K562 (cell line): Measurements from ENCODE around the gene SLCO2A1. TPM values are rescaled to one million over a fixed set of nuclear protein-coding genes. Genes with fewer than 3 reads are reported as not detected.

Experiments
- ATAC-seq: fragments of 200-7000 bp; cut with Tn5 transposase; 3 replicates; pipeline ENCODE4 v1.9.1; 2020; ENCODE audit warnings: moderate library complexity
- BruUV-seq: library from RNA; stranded (reverse); fragments of 400-500 nt; replicated peaks from 2 replicates; lab custom pipeline; 2021; lab: Mats Ljungman, UMichigan
- CTCF ChIA-PET: fragments of 300-600 bp; formaldehyde crosslinking; extraction: SDS; loops from one replicate; lab custom pipeline; 2021; ENCODE audit warnings: low intra/inter-chr PET ratio; lab: Yijun Ruan, JAX
- POLR2A ChIA-PET: fragments of 300-600, 350-650 bp; sonication (Branson Sonifier 250); formaldehyde crosslinking; extraction: SDS; loops from one replicate; lab custom pipeline; 2021; ENCODE audit warnings: antibody characterized with exemption, inconsistent platforms; lab: Yijun Ruan, JAX
- DNase-seq, 4 experiments: peaks; one replicate each; pipeline versions ENCODE4 v3.0.0 to v3.0.0-alpha.2; 2011 to 2018; ENCODE audit warnings: low spot score in 3 of 4, mixed read lengths in 3 of 4; ENCODE audit errors: extremely low read depth in 1 of 4
- FAIRE-seq: peaks from 2 replicates; lab custom pipeline; 2011; peaks lifted over from hg19 to GRCh38; lab: Jason Lieb, UNC
- H2AFZ ChIP-seq: 2 replicates; pipeline ENCODE4 v1.6.0; 2011; ENCODE audit warnings: low read depth, low read length, control low read depth, inconsistent platforms
- H3K27ac ChIP-seq: fragments of 200-600 bp; 3 replicates; pipeline ENCODE4 v1.8.0; 2011; ENCODE audit warnings: low read depth, mild to moderate bottlenecking, control low read depth, inconsistent platforms, low read length, moderate library complexity, mixed read lengths; ENCODE audit errors: extremely low read depth
- H3K27me3 ChIP-seq, 2 experiments: fragments of 300-600 bp in 1 of 2; 2 replicates in 1 of 2; 3 replicates in 1 of 2; pipeline versions ENCODE4 v1.6.0 to v1.8.0; 2011; ENCODE audit warnings: inconsistent platforms in 2 of 2, low read length in 2 of 2, mild to moderate bottlenecking in 1 of 2, mixed read lengths in 1 of 2, moderate library complexity in 1 of 2; ENCODE audit not compliant: control insufficient read depth in 2 of 2, insufficient read depth in 2 of 2
- H3K36me3 ChIP-seq: fragments of 300-600 bp; 3 replicates; pipeline ENCODE4 v1.8.0; 2011; ENCODE audit warnings: mild to moderate bottlenecking, low read length, inconsistent platforms; ENCODE audit not compliant: control insufficient read depth, insufficient read depth
- H3K4me1 ChIP-seq, 2 experiments: fragments of 200-600 bp in 1 of 2; replicated peaks in 1 of 2; 2 replicates in 1 of 2; 3 replicates in 1 of 2; pipeline versions ENCODE4 v1.5.1 to v1.8.0; 2011; ENCODE audit warnings: inconsistent platforms in 2 of 2, low read length in 2 of 2, mild to moderate bottlenecking in 1 of 2, mixed read lengths in 1 of 2, moderate library complexity in 1 of 2; ENCODE audit not compliant: control insufficient read depth in 2 of 2, insufficient read depth in 2 of 2
- H3K4me2 ChIP-seq: 2 replicates; pipeline ENCODE4 v1.6.1; 2011; ENCODE audit warnings: low read length, control low read depth, inconsistent platforms, mixed read lengths; ENCODE audit not compliant: insufficient read depth
- H3K4me3 ChIP-seq: fragments of 200-600 bp; sonication (generic), shearing (Covaris generic); 2 replicates; pipeline ENCODE4 v1.5.1; 2016; ENCODE audit warnings: control low read depth, inconsistent platforms
- H3K79me2 ChIP-seq: fragments of 200-600 bp; 3 replicates; pipeline ENCODE4 v1.8.0; 2011; ENCODE audit warnings: low read length, inconsistent platforms; ENCODE audit not compliant: control insufficient read depth, insufficient read depth
- H3K9ac ChIP-seq, 2 experiments: 2 replicates each; pipeline versions ENCODE4 v1.6.0 to v1.6.1; 2011; ENCODE audit warnings: low read depth in 2 of 2, low read length in 2 of 2, control low read depth in 1 of 2, inconsistent platforms in 1 of 2, mild to moderate bottlenecking in 1 of 2, mixed read lengths in 1 of 2; ENCODE audit not compliant: insufficient read depth in 1 of 2
- H3K9me1 ChIP-seq: one replicate; pipeline ENCODE4 v1.6.0; 2011; ENCODE audit warnings: inconsistent platforms, mild to moderate bottlenecking, low read length, moderate library complexity; ENCODE audit not compliant: control insufficient read depth, insufficient read depth
- H3K9me3 ChIP-seq: replicated peaks from 2 replicates; pipeline ENCODE4 v1.5.1; 2011; ENCODE audit warnings: low read depth, low read length, inconsistent platforms; ENCODE audit not compliant: control insufficient read depth, insufficient read depth
- H4K20me1 ChIP-seq: replicated peaks from 2 replicates; pipeline ENCODE4 v1.6.1; 2011; ENCODE audit warnings: low read length, inconsistent platforms, mixed read lengths; ENCODE audit not compliant: control insufficient read depth, insufficient read depth
- NFE2 ChIP-seq: IDR thresholded peaks from 2 replicates; pipeline ENCODE4 v1.6.1; 2014; ENCODE audit warnings: antibody characterized with exemption, low read depth
- NR2C2 ChIP-seq, 2 experiments: fragments of 200-800 bp in 1 of 2; sonication (Bioruptor generic) in 1 of 2; sonication (generic) in 1 of 2; formaldehyde crosslinking in 1 of 2; IDR thresholded peaks; 2 replicates each; pipeline versions ENCODE4 v1.6.1 to v1.8.0; 2016 to 2022; ENCODE audit warnings: mild to moderate bottlenecking in 1 of 2, missing compliant biosample characterization in 1 of 2, missing genetic modification characterization in 1 of 2, missing genetic modification reagents in 1 of 2
- POLR2AphosphoS2 ChIP-seq: IDR thresholded peaks from 2 replicates; pipeline ENCODE4 v1.6.1; 2012; ENCODE audit warnings: low read length, improper control_type of control experiment
- PRPF4 ChIP-seq: fragments of 200-400 bp; formaldehyde crosslinking; IDR thresholded peaks from one replicate; pipeline ENCODE4 v1.6.1; 2017; ENCODE audit warnings: low read length, low read depth, mild to moderate bottlenecking; ENCODE audit not compliant: insufficient read depth, poor library complexity, severe bottlenecking
- SETDB1 ChIP-seq: IDR thresholded peaks from one replicate; pipeline ENCODE4 v1.6.1; 2012; ENCODE audit warnings: low read length, control low read depth, inconsistent platforms
- SP2 ChIP-seq: IDR thresholded peaks from 2 replicates; pipeline ENCODE4 v1.6.1; 2011; ENCODE audit warnings: mild to moderate bottlenecking, low read depth, low read length, moderate library complexity; ENCODE audit not compliant: poor library complexity, severe bottlenecking; ENCODE audit errors: extremely low read depth
- TEAD4 ChIP-seq, 2 experiments: sonication (generic) in 1 of 2; formaldehyde crosslinking in 1 of 2; IDR thresholded peaks; 2 replicates each; pipeline versions ENCODE4 v1.6.1 to v1.8.0; 2012 to 2022; ENCODE audit warnings: borderline replicate concordance in 1 of 2, inconsistent platforms in 1 of 2, low read length in 1 of 2, mild to moderate bottlenecking in 1 of 2, missing genetic modification reagents in 1 of 2
- WGBS: fragments of 100-300 bp; shearing (Covaris generic); methylation state at CpG from one replicate; pipeline ENCODE4 v1.1.6; 2016; ENCODE audit warnings: low coverage, mixed read lengths; ENCODE audit not compliant: insufficient coverage; ENCODE audit errors: missing lambda C conversion rate; 5-methylcytosine and 5-hydroxymethylcytosine counted together
- in situ Hi-C: fragments of 300-500 bp; cut with MboI; formaldehyde crosslinking; loops from 4 replicates; pipeline ENCODE4 v1.15.0; 2018; ENCODE audit warnings: inconsistent platforms, mixed read lengths
- intact Hi-C: fragments of 100-400 bp; cut with micrococcal nuclease; formaldehyde crosslinking; loops from 2 replicates; pipeline ENCODE4 v1.14.2; 2022
- polyA plus RNA-seq, 8 experiments: library from polyadenylated mRNA; depleted of rRNA in 4 of 8; stranded (reverse) in 5 of 8; unstranded in 3 of 8; fragments of >200 nt; fragmentation: Nextera tagmentation in 2 of 8; fragmentation: Illumina TruSeq in 1 of 8; extraction: Ambion mirVana in 2 of 8; extraction: Trizol in 1 of 8; gene quantifications; 2 replicates each; pipeline versions ENCODE4 v1.2.1 to v1.2.3, GENCODE V29; 2011 to 2014; ENCODE audit warnings: inconsistent platforms in 1 of 8, missing spikeins in 1 of 8
- total RNA-seq, 7 experiments: library from RNA; depleted of rRNA in 6 of 7; stranded (reverse); fragments of >200 nt in 6 of 7; fragmentation: Illumina TruSeq in 2 of 7; extraction: Trizol in 2 of 7; gene quantifications; 2 replicates each; pipeline versions ENCODE4 v1.2.1 to v1.2.3, GENCODE V29; 2011 to 2021; ENCODE audit warnings: low replicate concordance in 1 of 7
- TF ChIP-seq, protein P1 (sequence below): sonication (generic); formaldehyde crosslinking; IDR thresholded peaks from 2 replicates; pipeline ENCODE4 v1.8.1; 2023; ENCODE audit warnings: mild to moderate bottlenecking, missing genetic modification reagents
- TF ChIP-seq, protein P2 (sequence below): fragments of 250-450 bp; sonication (Bioruptor Pico); IDR thresholded peaks from 2 replicates; pipeline ENCODE4 v1.5.0; 2021; ENCODE audit warnings: mild to moderate bottlenecking, borderline replicate concordance
- TF ChIP-seq, protein P3 (sequence below): IDR thresholded peaks from 3 replicates; pipeline ENCODE4 v1.6.1; 2011; ENCODE audit warnings: borderline replicate concordance, mild to moderate bottlenecking, moderate library complexity; ENCODE audit not compliant: insufficient read length; ENCODE audit errors: extremely low read depth

The SLCO2A1 gene
- total and polyA plus RNA-seq, 9 of the 15 experiments (the other 6 are each of a cell fraction or from before 2014, with no cell fraction given) = 0.16 to 1.0 TPM; not detected in 7

DNA sequence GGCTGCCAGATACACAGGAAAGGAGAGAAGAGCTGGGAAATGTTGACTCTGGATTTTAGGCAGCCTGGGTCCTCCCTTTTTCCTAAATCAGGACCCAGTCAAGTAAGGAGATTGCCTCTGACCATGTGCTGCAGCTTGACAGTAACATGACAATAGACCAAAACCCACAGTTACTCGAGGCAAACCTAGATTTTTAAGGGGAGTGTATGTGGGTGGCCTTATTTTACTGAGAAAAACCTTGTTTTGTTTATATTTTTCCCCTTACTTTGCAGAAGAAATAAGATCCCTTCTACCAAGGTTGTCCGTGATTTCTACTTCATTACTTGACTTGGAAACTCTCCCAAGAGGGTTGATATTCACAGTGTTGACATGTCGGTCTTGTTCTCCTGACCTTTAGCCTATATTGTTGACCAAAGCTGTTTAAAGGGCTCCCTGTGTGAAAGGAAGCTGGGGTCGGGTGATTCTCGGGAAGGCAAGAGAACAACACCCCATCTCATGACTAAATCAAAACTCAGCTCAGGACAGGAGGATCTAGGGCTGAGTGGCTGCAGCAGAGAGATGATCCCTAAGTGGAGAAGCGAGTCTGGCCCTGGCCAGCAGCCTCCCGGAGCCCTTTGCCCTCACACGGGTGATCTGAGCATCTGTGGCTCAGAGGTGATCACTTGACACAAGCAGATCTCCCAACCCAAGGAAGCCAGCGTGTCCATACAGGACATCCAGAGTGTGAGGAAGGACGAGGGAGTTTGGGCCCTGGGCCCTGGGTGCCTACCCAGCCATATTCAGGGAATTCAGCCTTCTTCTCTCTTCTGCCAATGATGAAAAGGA lies 31.0 kb upstream of the SLCO2A1 start:
- H3K4me3 ChIP-seq = no peak overlapping the region
- H2AFZ ChIP-seq = no peak overlapping the region
- peaks cover 0 to 15% of the 10 kb centered on the region in 2 experiments; a peak in 3 of 5 replicates for H3K27me3 ChIP-seq
- intact Hi-C loops (no loop called here), in situ Hi-C loops (no loop called here)
- no peaks in the 10 kb centered on the region for H3K36me3 ChIP-seq
- TF ChIP-seq NFE2 = no peak
- TF ChIP-seq, protein P1, sequence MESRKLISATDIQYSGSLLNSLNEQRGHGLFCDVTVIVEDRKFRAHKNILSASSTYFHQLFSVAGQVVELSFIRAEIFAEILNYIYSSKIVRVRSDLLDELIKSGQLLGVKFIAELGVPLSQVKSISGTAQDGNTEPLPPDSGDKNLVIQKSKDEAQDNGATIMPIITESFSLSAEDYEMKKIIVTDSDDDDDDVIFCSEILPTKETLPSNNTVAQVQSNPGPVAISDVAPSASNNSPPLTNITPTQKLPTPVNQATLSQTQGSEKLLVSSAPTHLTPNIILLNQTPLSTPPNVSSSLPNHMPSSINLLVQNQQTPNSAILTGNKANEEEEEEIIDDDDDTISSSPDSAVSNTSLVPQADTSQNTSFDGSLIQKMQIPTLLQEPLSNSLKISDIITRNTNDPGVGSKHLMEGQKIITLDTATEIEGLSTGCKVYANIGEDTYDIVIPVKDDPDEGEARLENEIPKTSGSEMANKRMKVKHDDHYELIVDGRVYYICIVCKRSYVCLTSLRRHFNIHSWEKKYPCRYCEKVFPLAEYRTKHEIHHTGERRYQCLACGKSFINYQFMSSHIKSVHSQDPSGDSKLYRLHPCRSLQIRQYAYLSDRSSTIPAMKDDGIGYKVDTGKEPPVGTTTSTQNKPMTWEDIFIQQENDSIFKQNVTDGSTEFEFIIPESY (CRISPR knock-in tag) = no peak
- no peak for TF ChIP-seq PRPF4
- no peak for TF ChIP-seq NR2C2 (CRISPR knock-in tag; IDR thresholded peaks at IDR 0.05)
- TF ChIP-seq NR2C2 (tag; IDR thresholded peaks at IDR 0.05) = no peak
- no peak for TF ChIP-seq SP2
- no peak for TF ChIP-seq POLR2AphosphoS2
- no peak for TF ChIP-seq SETDB1
- TF ChIP-seq, protein P2, sequence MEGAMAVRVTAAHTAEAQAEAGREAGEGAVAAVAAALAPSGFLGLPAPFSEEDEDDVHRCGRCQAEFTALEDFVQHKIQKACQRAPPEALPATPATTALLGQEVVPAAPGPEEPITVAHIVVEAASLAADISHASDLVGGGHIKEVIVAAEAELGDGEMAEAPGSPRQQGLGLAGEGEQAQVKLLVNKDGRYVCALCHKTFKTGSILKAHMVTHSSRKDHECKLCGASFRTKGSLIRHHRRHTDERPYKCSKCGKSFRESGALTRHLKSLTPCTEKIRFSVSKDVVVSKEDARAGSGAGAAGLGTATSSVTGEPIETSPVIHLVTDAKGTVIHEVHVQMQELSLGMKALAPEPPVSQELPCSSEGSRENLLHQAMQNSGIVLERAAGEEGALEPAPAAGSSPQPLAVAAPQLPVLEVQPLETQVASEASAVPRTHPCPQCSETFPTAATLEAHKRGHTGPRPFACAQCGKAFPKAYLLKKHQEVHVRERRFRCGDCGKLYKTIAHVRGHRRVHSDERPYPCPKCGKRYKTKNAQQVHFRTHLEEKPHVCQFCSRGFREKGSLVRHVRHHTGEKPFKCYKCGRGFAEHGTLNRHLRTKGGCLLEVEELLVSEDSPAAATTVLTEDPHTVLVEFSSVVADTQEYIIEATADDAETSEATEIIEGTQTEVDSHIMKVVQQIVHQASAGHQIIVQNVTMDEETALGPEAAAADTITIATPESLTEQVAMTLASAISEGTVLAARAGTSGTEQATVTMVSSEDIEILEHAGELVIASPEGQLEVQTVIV (CRISPR knock-in tag) = no peak
- TF ChIP-seq, protein P3, sequence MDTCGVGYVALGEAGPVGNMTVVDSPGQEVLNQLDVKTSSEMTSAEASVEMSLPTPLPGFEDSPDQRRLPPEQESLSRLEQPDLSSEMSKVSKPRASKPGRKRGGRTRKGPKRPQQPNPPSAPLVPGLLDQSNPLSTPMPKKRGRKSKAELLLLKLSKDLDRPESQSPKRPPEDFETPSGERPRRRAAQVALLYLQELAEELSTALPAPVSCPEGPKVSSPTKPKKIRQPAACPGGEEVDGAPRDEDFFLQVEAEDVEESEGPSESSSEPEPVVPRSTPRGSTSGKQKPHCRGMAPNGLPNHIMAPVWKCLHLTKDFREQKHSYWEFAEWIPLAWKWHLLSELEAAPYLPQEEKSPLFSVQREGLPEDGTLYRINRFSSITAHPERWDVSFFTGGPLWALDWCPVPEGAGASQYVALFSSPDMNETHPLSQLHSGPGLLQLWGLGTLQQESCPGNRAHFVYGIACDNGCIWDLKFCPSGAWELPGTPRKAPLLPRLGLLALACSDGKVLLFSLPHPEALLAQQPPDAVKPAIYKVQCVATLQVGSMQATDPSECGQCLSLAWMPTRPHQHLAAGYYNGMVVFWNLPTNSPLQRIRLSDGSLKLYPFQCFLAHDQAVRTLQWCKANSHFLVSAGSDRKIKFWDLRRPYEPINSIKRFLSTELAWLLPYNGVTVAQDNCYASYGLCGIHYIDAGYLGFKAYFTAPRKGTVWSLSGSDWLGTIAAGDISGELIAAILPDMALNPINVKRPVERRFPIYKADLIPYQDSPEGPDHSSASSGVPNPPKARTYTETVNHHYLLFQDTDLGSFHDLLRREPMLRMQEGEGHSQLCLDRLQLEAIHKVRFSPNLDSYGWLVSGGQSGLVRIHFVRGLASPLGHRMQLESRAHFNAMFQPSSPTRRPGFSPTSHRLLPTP = no peak
- no peak for TF ChIP-seq TEAD4 (IDR thresholded peaks at IDR 0.05; ENCODE audit: low read length)
- no peak for TF ChIP-seq TEAD4 (CRISPR knock-in tag; IDR thresholded peaks at IDR 0.05; ENCODE audit: borderline replicate concordance)
- CTCF ChIA-PET = no interaction called here
- peaks cover 0 to 9% of the 10 kb centered on the region in 2 experiments; a peak in 2 of 5 replicates for H3K4me1 ChIP-seq
- BruUV-seq = no TSS peak
- ATAC-seq (no peak), DNase-seq (no peak), FAIRE-seq (no peak)
- H3K9me3 ChIP-seq = no peaks in the 10 kb centered on the region
- H3K27ac ChIP-seq = no peak overlapping the region
- H3K9me1 ChIP-seq = no peaks in the 10 kb centered on the region
- H3K4me2 ChIP-seq = no peak overlapping the region
- H3K9ac ChIP-seq = no peak overlapping the region
- no peaks in the 10 kb centered on the region for H3K79me2 ChIP-seq
- POLR2A ChIA-PET = interaction anchor here (0.8 kb wide), 1 partner anchor 729 kb away, joined by 3 read pairs; no protein-coding TSS in a partner anchor
- no peaks in the 10 kb centered on the region; the same call in 1 of the 2 replicates for H4K20me1 ChIP-seq
- 0% methylated on average over 8 of the region's 10 CpGs for WGBS
